PC-9 (cell line): Measurements from ENCODE around the gene MRFAP1L1.

ENCODE experiments used
- EZH2 ChIP-seq: fragments of 200-600 bp; sonication (generic); IDR thresholded peaks from 2 replicates; pipeline ENCODE4 v1.8.0; 2017; ENCODE audit warnings: antibody characterized with exemption, low read depth
- TF ChIP-seq, protein P1 (sequence below): fragments of 200-600 bp; sonication (generic); conservative IDR thresholded peaks from 2 replicates; pipeline ENCODE4 v1.6.1; 2017; ENCODE audit warnings: mixed run types, antibody characterized with exemption, mild to moderate bottlenecking, moderate library complexity

DNA sequence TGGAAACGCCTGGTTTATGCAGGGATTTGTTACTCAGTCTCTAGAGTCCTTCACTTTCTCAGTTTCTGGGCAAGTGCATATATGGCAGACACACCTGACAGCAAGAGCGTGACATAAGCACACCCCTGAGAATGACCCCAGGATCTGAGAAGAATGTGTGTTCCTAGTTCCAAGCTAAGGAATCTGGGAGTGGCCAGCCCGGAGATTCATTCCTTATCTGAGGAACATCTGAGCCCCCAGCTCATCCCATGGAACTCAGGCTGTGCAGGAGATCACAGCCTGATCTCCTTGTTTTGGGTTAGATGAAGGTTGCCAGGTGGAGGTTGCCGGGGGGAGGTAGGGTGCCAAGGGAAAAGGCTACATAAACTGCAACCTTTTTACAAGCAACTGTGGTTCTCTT, 49.1 kb upstream of the MRFAP1L1 start:
- TF ChIP-seq, protein P1, sequence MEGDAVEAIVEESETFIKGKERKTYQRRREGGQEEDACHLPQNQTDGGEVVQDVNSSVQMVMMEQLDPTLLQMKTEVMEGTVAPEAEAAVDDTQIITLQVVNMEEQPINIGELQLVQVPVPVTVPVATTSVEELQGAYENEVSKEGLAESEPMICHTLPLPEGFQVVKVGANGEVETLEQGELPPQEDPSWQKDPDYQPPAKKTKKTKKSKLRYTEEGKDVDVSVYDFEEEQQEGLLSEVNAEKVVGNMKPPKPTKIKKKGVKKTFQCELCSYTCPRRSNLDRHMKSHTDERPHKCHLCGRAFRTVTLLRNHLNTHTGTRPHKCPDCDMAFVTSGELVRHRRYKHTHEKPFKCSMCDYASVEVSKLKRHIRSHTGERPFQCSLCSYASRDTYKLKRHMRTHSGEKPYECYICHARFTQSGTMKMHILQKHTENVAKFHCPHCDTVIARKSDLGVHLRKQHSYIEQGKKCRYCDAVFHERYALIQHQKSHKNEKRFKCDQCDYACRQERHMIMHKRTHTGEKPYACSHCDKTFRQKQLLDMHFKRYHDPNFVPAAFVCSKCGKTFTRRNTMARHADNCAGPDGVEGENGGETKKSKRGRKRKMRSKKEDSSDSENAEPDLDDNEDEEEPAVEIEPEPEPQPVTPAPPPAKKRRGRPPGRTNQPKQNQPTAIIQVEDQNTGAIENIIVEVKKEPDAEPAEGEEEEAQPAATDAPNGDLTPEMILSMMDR = no peak
- no peak for TF ChIP-seq EZH2
